Breast epithelium (tissue), 3 donors: ENCODE results near the gene GOLGA6A.
"Not testable (repeated sequence)": the region's sequence is repeated elsewhere in the genome, so short reads cannot be mapped to it uniquely, and the experiment has no call there.

ENCODE experiments used
- POLR2A ChIP-seq: fragments of 450-650 bp; IDR thresholded peaks from one replicate; pipeline ENCODE4 v1.6.1; 2016; ENCODE audit warnings: antibody characterized with exemption, mild to moderate bottlenecking, moderate library complexity
- POLR2AphosphoS5 ChIP-seq, 3 donors: sonication (generic); formaldehyde crosslinking; IDR thresholded peaks; one replicate each; pipeline ENCODE4 v1.6.1; 2017; ENCODE audit warnings: antibody characterized with exemption in 3 of 3
- TF ChIP-seq, protein P1 (sequence below), 3 donors: fragments of 450-650 bp; IDR thresholded peaks; one replicate each; pipeline ENCODE4 v1.5.1; 2016 to 2017; ENCODE audit warnings: antibody characterized with exemption in 3 of 3, mild to moderate bottlenecking in 3 of 3, moderate library complexity in 3 of 3

DNA sequence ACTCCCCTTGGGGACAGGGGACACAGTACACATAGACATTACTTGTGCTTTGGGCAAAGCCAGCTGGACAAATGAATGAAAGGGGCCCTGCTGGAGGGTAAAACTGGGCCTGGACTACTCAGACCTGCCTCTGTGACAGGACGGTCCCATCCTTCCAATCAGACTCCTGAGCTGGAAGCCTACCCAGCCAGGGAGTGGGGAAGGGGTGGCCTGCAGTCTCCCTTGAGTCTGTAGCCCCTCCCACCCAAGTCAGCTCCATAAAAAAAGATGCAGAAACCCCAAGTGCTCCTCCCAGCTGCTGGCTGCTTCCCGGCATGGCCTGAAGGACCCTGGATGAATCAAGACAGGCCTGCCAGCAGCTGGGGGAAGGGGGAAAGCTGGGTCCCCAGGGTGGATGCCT lies 12.2 kb upstream of the GOLGA6A start:
- not testable (repeated sequence) for TF ChIP-seq POLR2A; POLR2AphosphoS5 (IDR thresholded peaks at IDR 0.05)
- TF ChIP-seq, protein P1, sequence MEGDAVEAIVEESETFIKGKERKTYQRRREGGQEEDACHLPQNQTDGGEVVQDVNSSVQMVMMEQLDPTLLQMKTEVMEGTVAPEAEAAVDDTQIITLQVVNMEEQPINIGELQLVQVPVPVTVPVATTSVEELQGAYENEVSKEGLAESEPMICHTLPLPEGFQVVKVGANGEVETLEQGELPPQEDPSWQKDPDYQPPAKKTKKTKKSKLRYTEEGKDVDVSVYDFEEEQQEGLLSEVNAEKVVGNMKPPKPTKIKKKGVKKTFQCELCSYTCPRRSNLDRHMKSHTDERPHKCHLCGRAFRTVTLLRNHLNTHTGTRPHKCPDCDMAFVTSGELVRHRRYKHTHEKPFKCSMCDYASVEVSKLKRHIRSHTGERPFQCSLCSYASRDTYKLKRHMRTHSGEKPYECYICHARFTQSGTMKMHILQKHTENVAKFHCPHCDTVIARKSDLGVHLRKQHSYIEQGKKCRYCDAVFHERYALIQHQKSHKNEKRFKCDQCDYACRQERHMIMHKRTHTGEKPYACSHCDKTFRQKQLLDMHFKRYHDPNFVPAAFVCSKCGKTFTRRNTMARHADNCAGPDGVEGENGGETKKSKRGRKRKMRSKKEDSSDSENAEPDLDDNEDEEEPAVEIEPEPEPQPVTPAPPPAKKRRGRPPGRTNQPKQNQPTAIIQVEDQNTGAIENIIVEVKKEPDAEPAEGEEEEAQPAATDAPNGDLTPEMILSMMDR (IDR thresholded peaks at IDR 0.05): not testable (repeated sequence)
